HFF-Myc (cell line): ENCODE measurements around the gene CCHCR1.

ENCODE experiments used
- DNase-seq: peaks from one replicate; pipeline ENCODE4 v3.0.0-alpha.2; 2011; ENCODE audit warnings: low read depth; ENCODE audit errors: extremely low read depth
- H3K4me3 ChIP-seq: replicated peaks from 2 replicates; pipeline ENCODE4 v1.5.1; 2011; ENCODE audit warnings: low read depth, mild to moderate bottlenecking, control low read depth, low read length
- CTCF ChIP-seq: IDR thresholded peaks from 2 replicates; pipeline ENCODE4 v1.5.1; 2012; ENCODE audit warnings: mild to moderate bottlenecking, low read depth, low read length, control low read depth; ENCODE audit errors: missing control alignments

Gene CCHCR1

DNA sequence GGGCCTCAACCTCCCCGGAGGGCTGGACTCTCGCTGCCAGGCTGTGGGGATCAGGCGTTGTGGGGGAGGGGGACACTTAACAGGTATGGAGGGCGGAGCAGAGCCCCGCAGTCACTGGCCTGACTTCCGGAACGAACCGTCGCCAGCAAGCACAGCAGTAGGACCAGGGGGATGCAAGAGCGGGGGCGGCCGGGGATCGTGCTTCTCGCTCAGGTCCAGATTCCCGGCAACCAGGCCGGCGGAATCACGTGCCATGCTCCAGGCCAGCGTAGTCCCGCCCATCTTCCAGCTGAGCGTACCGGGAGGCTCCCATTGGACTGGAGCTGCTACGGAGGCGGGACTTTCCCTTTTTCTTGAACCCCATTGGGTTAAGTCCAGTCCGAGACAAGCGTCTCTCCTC is 22.9 kb upstream of the CCHCR1 start:
- no peak overlapping the region for H3K4me3 ChIP-seq
- no peak for TF ChIP-seq CTCF
- DNase-seq, result no peak

DNA sequence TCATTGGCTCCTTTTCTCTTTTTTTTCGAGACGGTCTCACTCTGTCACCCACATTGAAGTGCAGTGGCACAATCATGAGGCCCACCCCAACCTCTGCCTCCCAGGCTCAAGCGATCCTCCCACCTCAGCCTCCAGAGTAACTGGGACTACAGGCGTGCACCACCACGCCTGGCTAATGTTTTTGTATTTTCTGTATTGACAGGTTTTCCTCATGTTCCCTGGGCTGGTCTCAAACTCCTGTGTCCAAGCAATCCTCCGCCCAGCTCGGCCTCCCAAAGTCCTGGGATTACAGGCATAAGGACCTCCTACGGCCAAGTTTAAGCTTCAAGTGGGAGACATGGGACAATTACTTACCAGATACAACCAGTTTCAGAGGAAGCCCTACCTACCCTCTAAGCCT is 22.3 kb upstream of the CCHCR1 start:
- no peak overlapping the region for H3K4me3 ChIP-seq
- no peak for DNase-seq
- TF ChIP-seq CTCF, result no peak

GRCh38 chr6:31179042-31179386 is 21.4 kb upstream of the CCHCR1 start:
- DNase-seq, result no peak
- H3K4me3 ChIP-seq, result no peak overlapping the region
- TF ChIP-seq CTCF, result no peak

- no peak for TF ChIP-seq CTCF
- no peak for DNase-seq
- no peak overlapping the region for H3K4me3 ChIP-seq
Measured at GRCh38 chr6:31178143-31179041, 20.8 kb upstream of the CCHCR1 start.

- DNase-seq, result no peak
- TF ChIP-seq CTCF, result no peak
Measured at GRCh38 chr6:31175971-31176370, 18.4 kb upstream of the CCHCR1 start.

DNA sequence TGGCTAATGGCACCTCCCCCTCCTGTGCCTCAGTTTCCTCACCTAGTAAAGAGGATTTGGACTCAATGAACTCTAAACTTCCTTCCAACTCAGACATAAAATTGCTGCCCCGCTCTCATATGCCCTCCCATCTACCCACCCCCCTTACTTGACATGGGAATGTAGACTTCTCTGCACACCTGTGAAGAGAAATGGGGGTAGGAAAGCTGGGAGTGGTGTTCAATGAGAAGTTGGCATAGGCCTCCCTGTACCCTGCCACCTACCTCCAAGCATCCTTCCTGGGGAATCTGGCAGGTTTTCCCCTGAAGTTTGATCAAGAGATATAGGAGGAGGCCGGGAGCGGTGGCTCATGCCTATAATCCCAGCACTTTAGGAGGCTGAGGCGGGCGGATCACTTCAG is 16.8 kb upstream of the CCHCR1 start:
- no peak for DNase-seq
- TF ChIP-seq CTCF, result no peak
- H3K4me3 ChIP-seq, result no peak overlapping the region

More at GRCh38 chr6:31175971-31176370, 18.4 kb upstream of the CCHCR1 start:
- no peak overlapping the region for H3K4me3 ChIP-seq
